Measurements from ENCODE around the gene ILF2.
A peak's percentile ranks its signal among the peaks of the same experiment; 100 is the strongest.
"Not testable (repeated sequence)": the region's sequence is repeated elsewhere in the genome, so short reads cannot be mapped to it uniquely, and the experiment has no call there.

Gene ILF2

GRCh38 chr1:153670859-153671627 lies at the start of gene ILF2:
TSS of gene ILF2 (minus strand) at chr1:153670993. CDS start at chr1:153670922, 71 bp downstream.
- peak within 1 kb of the TSS; percentile 95 for H3K4me3 ChIP-seq (ENCODE audit: low read depth, low read length)

- H3K4me3 ChIP-seq (ENCODE audit: low read depth, low read length): no peak overlapping the region
Observed at GRCh38 chr1:153717330-153717729, 46.5 kb upstream of the ILF2 start.

GRCh38 chr1:153716211-153716610 lies 45.4 kb upstream of the ILF2 start:
- not testable (repeated sequence) for H3K4me3 ChIP-seq (ENCODE audit: low read depth, low read length)

- H3K4me3 ChIP-seq (ENCODE audit: low read depth, low read length): no peak overlapping the region
Observed at GRCh38 chr1:153711026-153711425, 40.2 kb upstream of the ILF2 start.

GRCh38 chr1:153705484-153705883 lies 34.7 kb upstream of the ILF2 start:
- H3K4me3 ChIP-seq (ENCODE audit: low read depth, low read length): no peak overlapping the region

GRCh38 chr1:153699768-153700167 lies 29.0 kb upstream of the ILF2 start:
- H3K4me3 ChIP-seq (ENCODE audit: low read depth, low read length): no peak overlapping the region

GRCh38 chr1:153698923-153699714 lies 28.3 kb upstream of the ILF2 start:
- no peak overlapping the region for H3K4me3 ChIP-seq (ENCODE audit: low read depth, low read length)

GRCh38 chr1:153698020-153698922 lies 27.5 kb upstream of the ILF2 start:
- no peak overlapping the region for H3K4me3 ChIP-seq (ENCODE audit: low read depth, low read length)

GRCh38 chr1:153697191-153698019 lies 26.6 kb upstream of the ILF2 start:
- H3K4me3 ChIP-seq (ENCODE audit: low read depth, low read length): no peak overlapping the region

- H3K4me3 ChIP-seq (ENCODE audit: low read depth, low read length): no peak overlapping the region
Observed at GRCh38 chr1:153696741-153697140, 25.9 kb upstream of the ILF2 start.

- H3K4me3 ChIP-seq (ENCODE audit: low read depth, low read length): no peak overlapping the region
Observed at GRCh38 chr1:153693466-153693865, 22.7 kb upstream of the ILF2 start.

GRCh38 chr1:153688736-153689328 lies 18.0 kb upstream of the ILF2 start:
- no peak overlapping the region for H3K4me3 ChIP-seq (ENCODE audit: low read depth, low read length)

- no peak overlapping the region for H3K4me3 ChIP-seq (ENCODE audit: low read depth, low read length)
Observed at GRCh38 chr1:153688276-153688675, 17.5 kb upstream of the ILF2 start.

GRCh38 chr1:153687346-153688125 lies 16.7 kb upstream of the ILF2 start:
- no peak overlapping the region for H3K4me3 ChIP-seq (ENCODE audit: low read depth, low read length)

GRCh38 chr1:153685544-153686340 lies 14.9 kb upstream of the ILF2 start:
- no peak overlapping the region for H3K4me3 ChIP-seq (ENCODE audit: low read depth, low read length)

GRCh38 chr1:153684892-153685291 lies 14.1 kb upstream of the ILF2 start:
- H3K4me3 ChIP-seq (ENCODE audit: low read depth, low read length): no peak overlapping the region

GRCh38 chr1:153683854-153684253 lies 13.1 kb upstream of the ILF2 start:
- no peak overlapping the region for H3K4me3 ChIP-seq (ENCODE audit: low read depth, low read length)

- no peak overlapping the region for H3K4me3 ChIP-seq (ENCODE audit: low read depth, low read length)
Observed at GRCh38 chr1:153682730-153683129, 11.9 kb upstream of the ILF2 start.

GRCh38 chr1:153680120-153680403 lies 9.3 kb upstream of the ILF2 start:
- H3K4me3 ChIP-seq (ENCODE audit: low read depth, low read length): peak overlapping the region; percentile 67
